GM12878 (cell line): ENCODE data around the gene ATAD2B. TPM values are rescaled to one million over a fixed set of nuclear protein-coding genes. Genes with fewer than 3 reads are reported as not detected.

ENCODE experiments used
- ATAC-seq: fragments of 200-7000 bp; cut with Tn5 transposase; 3 replicates; pipeline ENCODE4 v1.9.1; 2020; ENCODE audit warnings: mild to moderate bottlenecking, moderate library complexity
- BruUV-seq: library from RNA; stranded (reverse); fragments of 400-500 nt; replicated peaks from 2 replicates; lab custom pipeline; 2021; lab: Mats Ljungman, UMichigan
- CTCF ChIA-PET: fragments of 300-600 bp; sonication (Branson Sonifier 250); formaldehyde crosslinking; extraction: SDS; loops from one replicate; lab custom pipeline; 2021; ENCODE audit warnings: inconsistent platforms; lab: Yijun Ruan, JAX
- POLR2A ChIA-PET: fragments of 350-600 bp; formaldehyde crosslinking; extraction: SDS; loops from one replicate; lab custom pipeline; 2021; ENCODE audit warnings: inconsistent platforms; lab: Charles Lee
- RAD21 ChIA-PET: fragments of 300-600 bp; sonication (Branson Sonifier 250); formaldehyde crosslinking; loops from one replicate; lab custom pipeline; 2023; ENCODE audit warnings: antibody characterized with exemption; ENCODE audit not compliant: unreplicated experiment; lab: Charles Lee
- SMC1A ChIA-PET: fragments of 300-600 bp; sonication (Branson Sonifier 250); formaldehyde crosslinking; loops from one replicate; lab custom pipeline; 2023; ENCODE audit not compliant: unreplicated experiment, uncharacterized antibody; lab: Charles Lee
- DNase-seq: peaks from one replicate; pipeline ENCODE4 v3.0.0-alpha.2; 2011; ENCODE audit warnings: low read depth, low spot score
- FAIRE-seq: peaks from 3 replicates; lab custom pipeline; 2011; peaks lifted over from hg19 to GRCh38; lab: Jason Lieb, UNC
- H2AFZ ChIP-seq: 2 replicates; pipeline ENCODE4 v1.6.0; 2011; ENCODE audit warnings: low read depth, low read length, control low read depth; ENCODE audit not compliant: control insufficient read depth
- H3K27ac ChIP-seq: 2 replicates; pipeline ENCODE4 v1.5.1; 2011; ENCODE audit warnings: control low read depth; ENCODE audit not compliant: control insufficient read depth, insufficient read depth
- H3K27me3 ChIP-seq, 2 experiments: replicated peaks in 1 of 2; 2 replicates each; pipeline versions ENCODE4 v1.6.0 to v1.6.1; 2011; ENCODE audit warnings: low read length in 1 of 2; ENCODE audit not compliant: control insufficient read depth in 2 of 2, insufficient read depth in 2 of 2
- H3K36me3 ChIP-seq, 2 experiments: 2 replicates each; pipeline ENCODE4 v1.5.1; 2011; ENCODE audit warnings: low read length in 1 of 2; ENCODE audit not compliant: control insufficient read depth in 2 of 2, insufficient read depth in 2 of 2
- H3K4me1 ChIP-seq: 2 replicates; pipeline ENCODE4 v1.6.1; 2011; ENCODE audit warnings: mild to moderate bottlenecking, low read length, moderate library complexity, mixed read lengths; ENCODE audit not compliant: control insufficient read depth, insufficient read depth
- H3K4me2 ChIP-seq: 2 replicates; pipeline ENCODE4 v1.6.0; 2011; ENCODE audit warnings: control low read depth; ENCODE audit not compliant: control insufficient read depth, insufficient read depth
- H3K4me3 ChIP-seq: fragments of 200-600 bp; sonication (generic); 2 replicates; pipeline ENCODE4 v1.5.1; 2016
- H3K79me2 ChIP-seq: 2 replicates; pipeline ENCODE4 v1.6.0; 2011; ENCODE audit warnings: low read length; ENCODE audit not compliant: control insufficient read depth, insufficient read depth
- H3K9ac ChIP-seq: 2 replicates; pipeline ENCODE4 v1.8.0; 2011; ENCODE audit warnings: low read length, control low read depth, mixed read lengths; ENCODE audit not compliant: control insufficient read depth, insufficient read depth
- H3K9me3 ChIP-seq: replicated peaks from 3 replicates; pipeline ENCODE4 v1.5.1; 2011; ENCODE audit warnings: mild to moderate bottlenecking, low read length; ENCODE audit not compliant: control insufficient read depth, insufficient read depth
- H4K20me1 ChIP-seq: 2 replicates; pipeline ENCODE4 v1.6.0; 2011; ENCODE audit not compliant: control insufficient read depth, insufficient read depth
- EZH2 ChIP-seq: IDR thresholded peaks from 2 replicates; pipeline ENCODE4 v1.6.1; 2012; ENCODE audit warnings: low read depth, mild to moderate bottlenecking, control low read depth, inconsistent platforms, low read length, borderline replicate concordance; ENCODE audit not compliant: control insufficient read depth
- HCFC1 ChIP-seq: fragments of 150-350 bp; IDR thresholded peaks from 2 replicates; pipeline ENCODE4 v1.6.1; 2014; ENCODE audit warnings: low read length
- POLR2A ChIP-seq: IDR thresholded peaks from 2 replicates; pipeline ENCODE4 v1.6.1; 2011; ENCODE audit warnings: low read depth, mild to moderate bottlenecking, low read length
- RAD21 ChIP-seq: IDR thresholded peaks from 2 replicates; pipeline ENCODE4 v1.6.1; 2011; ENCODE audit warnings: mild to moderate bottlenecking, low read depth, low read length, moderate library complexity; ENCODE audit not compliant: insufficient read depth
- SMAD1 ChIP-seq: fragments of 450-650 bp; IDR thresholded peaks from 2 replicates; pipeline ENCODE4 v1.6.1; 2018; ENCODE audit warnings: mild to moderate bottlenecking, low read depth; ENCODE audit not compliant: partially characterized antibody
- TCF3 ChIP-seq: IDR thresholded peaks from 2 replicates; pipeline ENCODE4 v1.6.1; 2012; ENCODE audit warnings: low read depth, mild to moderate bottlenecking, low read length, borderline replicate concordance; ENCODE audit not compliant: insufficient read depth
- WGBS: methylation state at CpG from one replicate; pipeline ENCODE4 v1.1.6; 2016; ENCODE audit warnings: low lambda C conversion rate; ENCODE audit not compliant: insufficient replicate concordance, insufficient coverage; ENCODE audit errors: missing lambda C conversion rate; 5-methylcytosine and 5-hydroxymethylcytosine counted together
- in situ Hi-C: fragments of 300-500 bp; cut with MboI; formaldehyde crosslinking; loops from 9 replicates; pipeline ENCODE4 v1.14.3; 2018; ENCODE audit warnings: mixed read lengths
- intact Hi-C: fragments of 100-400 bp; cut with micrococcal nuclease; formaldehyde crosslinking; loops from one replicate; pipeline ENCODE4 v1.14.2; 2022; ENCODE audit not compliant: unreplicated experiment
- polyA plus RNA-seq, 11 experiments: library from polyadenylated mRNA; depleted of rRNA in 4 of 11; unstranded in 6 of 11; stranded (reverse) in 5 of 11; fragments of >200 nt; fragmentation: Nextera tagmentation in 4 of 11; fragmentation: Illumina TruSeq in 1 of 11; extraction: Ambion mirVana in 4 of 11; extraction: Trizol in 1 of 11; gene quantifications; 1 replicate in 1 of 11; 2 replicates in 10 of 11; pipeline versions ENCODE4 v1.2.1 to v1.2.3, GENCODE V29; 2011 to 2016; ENCODE audit warnings: inconsistent platforms in 2 of 11, missing spikeins in 2 of 11, low read depth in 1 of 11
- total RNA-seq, 4 experiments: library from RNA; depleted of rRNA in 3 of 4; stranded (reverse); fragments of >200 nt in 3 of 4; fragmentation: Illumina TruSeq in 1 of 4; extraction: Trizol in 1 of 4; gene quantifications; 2 replicates each; pipeline versions ENCODE4 v1.2.1 to v1.2.3, GENCODE V29; 2013 to 2021
- TF ChIP-seq, protein P1 (sequence below), 3 experiments: IDR thresholded peaks in 2 of 3; conservative IDR thresholded peaks in 1 of 3; 2 replicates each; pipeline ENCODE4 v1.5.1; 2011; ENCODE audit warnings: low read depth in 3 of 3, low read length in 3 of 3, mild to moderate bottlenecking in 3 of 3, control low read depth in 2 of 3, moderate library complexity in 2 of 3, inconsistent platforms in 1 of 3, mixed read lengths in 1 of 3; ENCODE audit not compliant: control insufficient read depth in 2 of 3, insufficient read depth in 1 of 3; ENCODE audit errors: extremely low read depth in 1 of 3
- TF ChIP-seq, protein P2 (sequence below): fragments of 450-650 bp; IDR thresholded peaks from 2 replicates; pipeline ENCODE4 v1.6.1; 2017; ENCODE audit warnings: low read depth, mild to moderate bottlenecking, moderate library complexity

The ATAD2B gene
- total and polyA plus RNA-seq, 10 of the 15 experiments (the other 5 are each of a cell fraction or from before 2014, with no cell fraction given): 3.6 to 29.9 (median 16.8) TPM

DNA sequence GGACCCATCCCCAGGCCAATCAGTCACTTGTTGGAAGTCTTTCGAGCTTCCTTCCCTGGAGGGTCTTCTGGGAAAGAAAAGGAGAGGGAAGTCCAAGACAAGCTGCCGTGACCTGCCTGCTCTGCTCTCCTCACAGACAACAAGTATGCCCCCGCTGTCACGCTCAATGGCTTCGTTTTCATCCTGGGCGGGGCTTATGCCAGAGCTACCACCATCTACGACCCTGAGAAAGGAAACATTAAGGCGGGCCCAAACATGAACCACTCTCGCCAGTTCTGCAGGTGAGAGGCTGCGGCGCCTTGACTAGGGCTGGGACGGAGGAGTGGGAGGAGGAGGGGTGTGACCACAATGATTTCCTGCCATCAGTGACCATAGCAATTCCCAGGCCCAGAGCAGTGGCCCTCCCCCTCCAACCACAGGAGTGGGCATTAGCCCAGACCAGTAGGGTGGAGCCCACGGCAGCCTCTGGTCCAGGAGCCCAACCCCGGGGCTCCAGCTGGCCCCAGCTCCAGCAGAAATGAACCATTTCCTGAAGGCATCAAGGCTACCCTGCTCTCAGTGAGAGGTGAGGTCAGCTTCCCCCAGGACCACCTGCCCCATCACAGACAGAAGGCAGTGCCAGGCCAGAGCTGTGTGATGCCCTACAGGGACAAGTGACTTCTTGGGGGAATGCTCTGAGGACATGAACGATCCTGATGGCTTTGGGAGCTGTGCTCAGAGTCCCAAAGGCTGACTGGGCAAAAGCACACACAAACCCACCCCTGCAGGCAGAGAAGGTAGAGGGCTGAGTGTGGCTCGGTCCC lies 223.1 kb downstream of the ATAD2B start:
- TF ChIP-seq POLR2A (peak; percentile 38; the same call in 1 of the 2 replicates), RAD21 (no peak)
- Histone ChIP-seq H3K9me3 (no peaks in the 10 kb centered on the region), H2AFZ (no peak overlapping the region), H4K20me1 (no peaks in the 10 kb centered on the region), H3K36me3 (peaks cover 5 to 12% of the 10 kb centered on the region in 2 experiments; a peak in 3 of 4 replicates), H3K27me3 (no peaks in the 10 kb centered on the region), H3K9ac (no peak overlapping the region), H3K4me2 (no peak overlapping the region), H3K4me1 (no peaks in the 10 kb centered on the region), H3K27ac (no peak overlapping the region), H3K79me2 (no peaks in the 10 kb centered on the region), H3K4me3 (no peak overlapping the region)
- ChIA-PET RAD21 (no interaction called here), POLR2A (no interaction called here), SMC1A (no interaction called here), CTCF (no interaction called here)
- 85% methylated on average over 16 of the region's 16 CpGs for WGBS
- ATAC-seq: no peak
- intact Hi-C loops (no loop called here), in situ Hi-C loops (no loop called here)
- no peak for DNase-seq
- FAIRE-seq: no peak
- BruUV-seq: no TSS peak

DNA sequence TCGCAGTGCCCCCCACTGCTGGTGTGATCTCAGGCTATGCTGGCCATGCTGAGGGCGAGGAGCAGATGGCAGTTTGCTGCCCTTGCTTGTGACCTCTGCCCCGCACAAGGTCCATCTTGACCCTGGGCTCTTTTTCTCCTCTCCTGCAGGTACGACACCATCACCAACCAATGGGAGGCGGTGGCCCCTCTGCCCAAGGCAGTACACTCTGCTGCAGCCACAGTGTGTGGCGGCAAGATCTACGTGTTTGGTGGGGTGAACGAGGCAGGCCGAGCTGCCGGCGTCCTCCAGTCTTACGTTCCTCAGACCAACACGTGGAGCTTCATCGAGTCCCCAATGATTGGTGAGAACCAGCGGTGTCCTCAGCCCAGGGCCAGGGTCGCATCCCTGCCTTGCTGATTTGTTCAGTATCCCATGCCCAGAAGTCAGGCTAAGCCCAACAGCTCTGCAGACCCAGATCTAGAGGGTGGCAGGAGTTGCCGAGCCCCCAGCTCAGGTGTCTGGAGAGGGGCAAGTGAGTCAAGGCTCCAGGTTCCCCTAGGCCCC lies 223.8 kb downstream of the ATAD2B start:
- ChIA-PET RAD21 (no interaction called here), SMC1A (no interaction called here), CTCF (no interaction called here), POLR2A (no interaction called here)
- intact Hi-C loops: no loop called here
- Histone ChIP-seq H3K4me1 (no peaks in the 10 kb centered on the region), H4K20me1 (no peaks in the 10 kb centered on the region), H3K4me3 (no peak overlapping the region), H3K4me2 (no peak overlapping the region), H3K27me3 (no peaks in the 10 kb centered on the region), H3K9ac (no peak overlapping the region), H3K79me2 (no peaks in the 10 kb centered on the region), H3K27ac (no peak overlapping the region), H3K9me3 (no peaks in the 10 kb centered on the region), H2AFZ (no peak overlapping the region), H3K36me3 (peaks cover 6 to 12% of the 10 kb centered on the region in 2 experiments; a peak in 3 of 4 replicates)
- BruUV-seq: no TSS peak
- TF ChIP-seq TCF3 (no peak), SMAD1 (no peak), HCFC1 (no peak), EZH2 (no peak)
- TF ChIP-seq, protein P1, sequence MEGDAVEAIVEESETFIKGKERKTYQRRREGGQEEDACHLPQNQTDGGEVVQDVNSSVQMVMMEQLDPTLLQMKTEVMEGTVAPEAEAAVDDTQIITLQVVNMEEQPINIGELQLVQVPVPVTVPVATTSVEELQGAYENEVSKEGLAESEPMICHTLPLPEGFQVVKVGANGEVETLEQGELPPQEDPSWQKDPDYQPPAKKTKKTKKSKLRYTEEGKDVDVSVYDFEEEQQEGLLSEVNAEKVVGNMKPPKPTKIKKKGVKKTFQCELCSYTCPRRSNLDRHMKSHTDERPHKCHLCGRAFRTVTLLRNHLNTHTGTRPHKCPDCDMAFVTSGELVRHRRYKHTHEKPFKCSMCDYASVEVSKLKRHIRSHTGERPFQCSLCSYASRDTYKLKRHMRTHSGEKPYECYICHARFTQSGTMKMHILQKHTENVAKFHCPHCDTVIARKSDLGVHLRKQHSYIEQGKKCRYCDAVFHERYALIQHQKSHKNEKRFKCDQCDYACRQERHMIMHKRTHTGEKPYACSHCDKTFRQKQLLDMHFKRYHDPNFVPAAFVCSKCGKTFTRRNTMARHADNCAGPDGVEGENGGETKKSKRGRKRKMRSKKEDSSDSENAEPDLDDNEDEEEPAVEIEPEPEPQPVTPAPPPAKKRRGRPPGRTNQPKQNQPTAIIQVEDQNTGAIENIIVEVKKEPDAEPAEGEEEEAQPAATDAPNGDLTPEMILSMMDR (IDR thresholded peaks at IDR 0.05 in 2 of 3, conservative IDR thresholded peaks at IDR 0.05 in 1 of 3; ENCODE audit: control insufficient read depth in 2 of 3, extremely low read depth in 1 of 3, insufficient read depth in 1 of 3, low read depth in 3 of 3, low read length in 3 of 3): no peak
- TF ChIP-seq, protein P2, sequence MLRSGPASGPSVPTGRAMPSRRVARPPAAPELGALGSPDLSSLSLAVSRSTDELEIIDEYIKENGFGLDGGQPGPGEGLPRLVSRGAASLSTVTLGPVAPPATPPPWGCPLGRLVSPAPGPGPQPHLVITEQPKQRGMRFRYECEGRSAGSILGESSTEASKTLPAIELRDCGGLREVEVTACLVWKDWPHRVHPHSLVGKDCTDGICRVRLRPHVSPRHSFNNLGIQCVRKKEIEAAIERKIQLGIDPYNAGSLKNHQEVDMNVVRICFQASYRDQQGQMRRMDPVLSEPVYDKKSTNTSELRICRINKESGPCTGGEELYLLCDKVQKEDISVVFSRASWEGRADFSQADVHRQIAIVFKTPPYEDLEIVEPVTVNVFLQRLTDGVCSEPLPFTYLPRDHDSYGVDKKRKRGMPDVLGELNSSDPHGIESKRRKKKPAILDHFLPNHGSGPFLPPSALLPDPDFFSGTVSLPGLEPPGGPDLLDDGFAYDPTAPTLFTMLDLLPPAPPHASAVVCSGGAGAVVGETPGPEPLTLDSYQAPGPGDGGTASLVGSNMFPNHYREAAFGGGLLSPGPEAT: no peak
- 88% methylated on average over 17 of the region's 17 CpGs for WGBS
- FAIRE-seq: no peak
- no peak for DNase-seq
- in situ Hi-C loops: no loop called here
- no peak for ATAC-seq
